Heart right ventricle (tissue), 16 donors: Measurements from ENCODE around the gene GMDS. TPM values are rescaled to one million over a fixed set of nuclear protein-coding genes. Genes with fewer than 3 reads are reported as not detected.

Experiments used
- ATAC-seq, 8 donors: fragments of 200-7000 bp; cut with Tn5 transposase; one replicate each; pipeline ENCODE4 v1.9.1; 2020; ENCODE audit warnings: mild to moderate bottlenecking in 8 of 8, moderate library complexity in 8 of 8, moderate number of reproducible peaks in 1 of 8
- DNase-seq, 2 donors: peaks; one replicate each; pipeline ENCODE4 v3.0.0-alpha.2; 2020
- H3K27ac ChIP-seq, 10 donors: fragments of 200-600 bp; sonication (generic) in 2 of 10; one replicate each; pipeline versions ENCODE4 v1.5.0 to v1.8.0; 2020 to 2022; ENCODE audit warnings: mild to moderate bottlenecking in 3 of 10
- H3K27me3 ChIP-seq, 7 donors: fragments of 200-600 bp; one replicate each; pipeline ENCODE4 v1.8.0; 2021 to 2022; ENCODE audit warnings: mild to moderate bottlenecking in 2 of 7
- H3K36me3 ChIP-seq, 9 donors: fragments of 200-600 bp; sonication (generic) in 1 of 9; one replicate each; pipeline versions ENCODE4 v1.5.0 to v1.8.0; 2020 to 2022; ENCODE audit warnings: mild to moderate bottlenecking in 2 of 9
- H3K4me1 ChIP-seq, 9 donors: fragments of 200-600 bp; sonication (generic) in 1 of 9; one replicate each; pipeline versions ENCODE4 v1.5.0 to v1.8.0; 2020 to 2022; ENCODE audit warnings: mild to moderate bottlenecking in 4 of 9
- H3K4me3 ChIP-seq, 10 donors: fragments of 200-600 bp; sonication (generic) in 2 of 10; one replicate each; pipeline versions ENCODE4 v1.5.0 to v1.8.0; 2020 to 2022; ENCODE audit warnings: mild to moderate bottlenecking in 7 of 10, moderate library complexity in 2 of 10
- H3K9me3 ChIP-seq, 11 donors: fragments of 200-600 bp in 10 of 11; sonication (generic) in 2 of 11; one replicate each; pipeline versions ENCODE4 v1.5.0 to v1.8.0; 2013 to 2022; ENCODE audit warnings: mild to moderate bottlenecking in 2 of 11, control low read depth in 1 of 11, moderate library complexity in 1 of 11
- WGBS, 2 donors: extraction: QIAGEN DNeasy Blood & Tissue Kit; methylation state at CpG; one replicate each; pipeline ENCODE4 v1.1.7; 2013; ENCODE audit warnings: inconsistent platforms in 1 of 2; 5-methylcytosine and 5-hydroxymethylcytosine counted together
- intact Hi-C, 10 donors: fragments of 100-400 bp; cut with DNase I; formaldehyde crosslinking; loops; one replicate each; pipeline versions ENCODE4 v1.11.1 to v1.14.2; 2022
- polyA plus RNA-seq, 2 donors: library from polyadenylated mRNA; stranded (reverse); fragments of 200-250 nt; gene quantifications; one replicate each; pipeline ENCODE4 v1.2.3, GENCODE V29; 2013
- total RNA-seq, 10 donors: library from RNA; stranded (reverse); fragmentation: NEBNext Ultra II Directional in 3 of 10; extraction: Animal tissue kit (Norgen Biotek cat#: 25700) in 3 of 10; gene quantifications; one replicate each; pipeline versions ENCODE4 v1.2.1 to v1.2.4, GENCODE V29; 2021 to 2023
- TF ChIP-seq, protein P1 (sequence below), 9 donors: fragments of 200-600 bp; sonication (generic) in 2 of 9; IDR thresholded peaks; one replicate each; pipeline versions ENCODE4 v1.5.0 to v1.8.0; 2021 to 2022; ENCODE audit warnings: antibody characterized with exemption in 9 of 9, mild to moderate bottlenecking in 5 of 9, moderate library complexity in 1 of 9
- donor health status: Arrhythmogenic right ventricular cardiomyopathy.
- donor health status: ischemic (EF 13 %, LVEDD 7.1; RV severe dilation, severe dysfunction).
- donor health status: healthy with polysubstance abuse.
- donor health status: DM: no; HTN: yes; CAD: no.
- donor health status: DM: no; HTN: no; CAD: no.
- donor health status: ischemic (EF 25% LVEDD 6.9; RV normal size, moderate dysfunction).
- donor health status: ischemic (EF 25% LVEDD 5.7; RV mildly dilated, moderate dysfunction).
- donor health status: healthy.
- donor health status: DM: yes; HTN: yes; CAD: no.
- donor health status: Ischemic cardiomyopathy.
- donor health status: ischemic (EF 35%, LVEDD 5.7; RV mildly dilated, moderate dysfunction).
- donor health status: nonischemic (EF 11% LVEDD 7.7; RV severe dilation, severe dysfunction).
- donor health status: DM: yes; HTN: yes; CAD: no.
- donor health status: PGD.
- donor health status: ischemic (EF 29% LVEDD 5.4; RV normal size, mild dysfunction).
- donor health status: nonischemic (EF 23%, LVEDD 6.1; RV moderate dilation, normal function).

Gene GMDS
- total and polyA plus RNA-seq, 12 donors, result 5.0 to 10.6 (median 6.9) TPM

DNA sequence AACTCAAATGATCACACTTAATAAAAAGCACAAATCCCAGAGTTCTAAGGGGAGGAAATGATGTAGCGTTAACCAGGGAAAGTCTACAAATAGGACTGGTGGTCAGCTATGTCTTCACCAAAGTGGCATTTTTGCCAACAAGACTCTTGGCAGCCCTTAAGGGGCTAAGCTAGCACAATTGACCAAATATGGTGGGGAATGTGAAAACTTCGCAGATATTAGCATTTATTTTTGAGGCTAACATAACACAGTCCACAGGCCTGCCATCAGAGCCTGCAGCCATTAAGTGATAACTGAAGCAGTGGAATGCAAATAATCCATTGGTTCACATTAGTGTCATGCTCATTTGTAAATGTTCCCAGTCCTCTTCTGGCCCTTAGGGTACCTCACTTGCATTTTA, 361.1 kb downstream of the GMDS start:
- Histone ChIP-seq H3K36me3 (no peaks in the 10 kb centered on the region), H3K27me3 (no peaks in the 10 kb centered on the region), H3K9me3 (no peaks in the 10 kb centered on the region), H3K27ac (no peak overlapping the region), H3K4me1 (no peaks in the 10 kb centered on the region), H3K4me3 (no peak overlapping the region)
- TF ChIP-seq, protein P1, sequence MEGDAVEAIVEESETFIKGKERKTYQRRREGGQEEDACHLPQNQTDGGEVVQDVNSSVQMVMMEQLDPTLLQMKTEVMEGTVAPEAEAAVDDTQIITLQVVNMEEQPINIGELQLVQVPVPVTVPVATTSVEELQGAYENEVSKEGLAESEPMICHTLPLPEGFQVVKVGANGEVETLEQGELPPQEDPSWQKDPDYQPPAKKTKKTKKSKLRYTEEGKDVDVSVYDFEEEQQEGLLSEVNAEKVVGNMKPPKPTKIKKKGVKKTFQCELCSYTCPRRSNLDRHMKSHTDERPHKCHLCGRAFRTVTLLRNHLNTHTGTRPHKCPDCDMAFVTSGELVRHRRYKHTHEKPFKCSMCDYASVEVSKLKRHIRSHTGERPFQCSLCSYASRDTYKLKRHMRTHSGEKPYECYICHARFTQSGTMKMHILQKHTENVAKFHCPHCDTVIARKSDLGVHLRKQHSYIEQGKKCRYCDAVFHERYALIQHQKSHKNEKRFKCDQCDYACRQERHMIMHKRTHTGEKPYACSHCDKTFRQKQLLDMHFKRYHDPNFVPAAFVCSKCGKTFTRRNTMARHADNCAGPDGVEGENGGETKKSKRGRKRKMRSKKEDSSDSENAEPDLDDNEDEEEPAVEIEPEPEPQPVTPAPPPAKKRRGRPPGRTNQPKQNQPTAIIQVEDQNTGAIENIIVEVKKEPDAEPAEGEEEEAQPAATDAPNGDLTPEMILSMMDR (IDR thresholded peaks at IDR 0.05), result no peak
- DNase-seq (no peak), ATAC-seq (no peak)
- 85 to 88% methylated on average over 2 of the region's 2 CpGs for WGBS, 2 donors
- intact Hi-C loops, result no loop called here

DNA sequence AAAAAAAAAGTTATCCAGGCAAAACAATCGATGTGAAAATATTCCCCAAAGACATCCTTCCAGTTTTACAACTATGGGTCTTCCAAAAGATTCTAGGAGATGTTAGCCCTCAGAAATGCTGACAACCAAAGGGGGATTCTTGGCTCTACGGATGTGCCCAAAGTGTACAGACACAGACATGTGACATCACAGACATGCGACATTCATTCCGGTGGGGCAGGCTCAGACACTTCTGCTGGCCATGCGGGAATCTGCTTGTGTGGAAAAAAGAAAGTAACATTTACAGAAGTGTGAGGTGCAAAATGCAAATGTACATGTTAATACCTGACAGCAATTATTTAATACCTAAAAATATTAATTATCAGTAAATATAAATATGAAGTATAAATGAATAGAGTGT, 367.1 kb downstream of the GMDS start:
- TF ChIP-seq, protein P1 (IDR thresholded peaks at IDR 0.05), result no peak
- peaks cover 0 to 3% (median 0%) of the 10 kb centered on the region in 9 donors for H3K4me1 ChIP-seq
- no peaks in the 10 kb centered on the region for H3K36me3 ChIP-seq
- DNase-seq (no peak), ATAC-seq (no peak)
- H3K27me3 ChIP-seq, result peaks cover 0 to 2% (median 0%) of the 10 kb centered on the region in 7 donors
- no peaks in the 10 kb centered on the region for H3K9me3 ChIP-seq
- H3K4me3 ChIP-seq, result no peak overlapping the region
- no peak overlapping the region for H3K27ac ChIP-seq
- 99% methylated on average over 5 of the region's 5 CpGs for WGBS, 2 donors
- intact Hi-C loops, result no loop called here

DNA sequence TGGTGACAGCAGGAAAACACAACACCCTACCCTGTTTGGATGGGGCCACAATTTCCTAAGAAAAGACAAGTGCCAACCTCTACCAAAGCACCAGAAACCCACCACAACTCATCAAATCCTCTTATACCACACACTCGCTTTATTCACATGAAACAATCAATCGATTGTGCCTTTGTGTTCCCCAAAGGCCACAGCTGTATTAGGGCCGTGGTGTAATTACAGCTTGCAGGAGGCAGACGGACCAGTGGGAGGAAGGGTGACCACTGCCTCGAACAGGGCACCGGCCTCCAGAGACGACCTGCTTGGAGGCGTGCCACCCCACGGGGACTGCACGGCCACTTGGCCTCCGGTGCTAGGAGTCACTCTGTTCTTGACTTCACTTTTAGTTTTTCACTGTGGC, 371.6 kb downstream of the GMDS start:
- TF ChIP-seq, protein P1 (IDR thresholded peaks at IDR 0.05), result no peak
- peaks cover 0 to 19% (median 10%) of the 10 kb centered on the region in 9 donors for H3K4me1 ChIP-seq
- H3K9me3 ChIP-seq, result no peaks in the 10 kb centered on the region
- H3K27me3 ChIP-seq, result peaks cover 0 to 20% (median 10%) of the 10 kb centered on the region in 7 donors
- DNase-seq, result no peak
- no peaks in the 10 kb centered on the region for H3K36me3 ChIP-seq
- no peak for ATAC-seq
- H3K4me3 ChIP-seq, result no peak overlapping the region
- no peak overlapping the region for H3K27ac ChIP-seq
- intact Hi-C loops, result no loop called here
- WGBS, 2 donors, result 42 to 63% methylated on average over 11 of the region's 11 CpGs

DNA sequence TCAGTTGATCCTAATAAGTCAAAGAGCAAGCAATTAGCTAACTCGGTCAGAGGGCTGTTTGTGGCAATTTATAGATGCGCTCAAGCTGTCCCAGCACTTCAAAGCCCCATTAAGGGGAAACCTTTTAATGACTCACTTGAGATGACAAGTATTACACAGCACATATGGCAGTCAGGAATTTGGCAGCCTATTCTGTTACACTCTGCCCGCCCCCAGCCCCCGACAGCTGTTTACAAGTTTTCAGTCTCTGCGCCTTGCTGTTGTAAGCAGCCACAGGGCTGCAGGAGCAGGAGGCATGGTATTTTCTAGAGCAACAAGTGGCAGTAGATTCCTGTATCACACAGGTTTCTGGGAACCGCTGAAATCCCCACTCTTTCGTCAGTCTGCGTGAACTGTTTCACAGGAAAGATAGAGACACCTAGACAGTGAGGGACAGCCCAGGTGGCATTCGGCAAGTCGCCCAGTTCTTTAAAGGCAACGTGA, 372.7 kb downstream of the GMDS start:
- Histone ChIP-seq H3K9me3 (no peaks in the 10 kb centered on the region), H3K4me3 (peak overlapping the region in 1 of 10 donors; percentile 3), H3K27ac (no peak overlapping the region), H3K4me1 (peaks cover 0 to 19% (median 10%) of the 10 kb centered on the region in 9 donors), H3K36me3 (no peaks in the 10 kb centered on the region), H3K27me3 (peaks cover 0 to 31% (median 10%) of the 10 kb centered on the region in 7 donors)
- WGBS, 2 donors, result 30 to 51% methylated on average over 11 of the region's 11 CpGs
- DNase-seq (no peak), ATAC-seq (peak in 7 of 8 donors; percentile 45 to 85 (median 61))
- intact Hi-C loops, result no loop called here
- TF ChIP-seq, protein P1 (IDR thresholded peaks at IDR 0.05), result no peak
